Ureter (tissue), 1 donor: ENCODE data around the gene BRD4. TPM values are rescaled to one million over a fixed set of nuclear protein-coding genes. Genes with fewer than 3 reads are reported as not detected.

ENCODE experiments used
- DNase-seq: peaks from one replicate; pipeline ENCODE4 v3.0.0-alpha.2; 2020; ENCODE audit warnings: low spot score
- total RNA-seq: library from RNA; stranded (reverse); gene quantifications from one replicate; pipeline ENCODE4 v1.2.4, GENCODE V29; 2023
- donor health status: DM: yes; HTN: yes; CAD: no.

BRD4 gene
- total RNA-seq, 1 donor from 2014 or later: 134 TPM

GRCh38 chr19:15290166-15290565 lies 42.2 kb downstream of the BRD4 start:
- DNase-seq: no peak

DNA sequence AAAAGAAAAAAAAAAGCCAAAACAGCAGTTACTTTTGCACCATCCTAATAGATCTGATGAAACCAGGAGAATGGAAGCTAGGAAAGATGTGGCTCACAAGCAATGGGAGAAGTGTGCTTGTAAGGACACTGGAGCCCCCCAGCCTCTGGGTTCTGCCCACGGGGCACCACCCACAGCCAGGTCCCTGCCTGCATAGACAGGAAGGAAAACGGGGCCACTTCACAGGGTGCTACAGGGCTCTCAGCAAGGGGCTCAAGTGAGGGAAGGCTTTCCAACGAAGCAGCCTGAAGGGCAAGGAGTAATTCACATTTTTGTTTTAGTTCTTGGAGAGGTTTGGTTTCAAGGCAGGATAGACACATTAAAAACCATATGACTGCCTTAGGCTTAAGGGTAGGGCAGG lies 42.7 kb downstream of the BRD4 start:
- no peak for DNase-seq

GRCh38 chr19:15288146-15288963 lies 44.0 kb downstream of the BRD4 start:
- no peak for DNase-seq

- no peak for DNase-seq
Measured at GRCh38 chr19:15287496-15287895, 44.8 kb downstream of the BRD4 start.

GRCh38 chr19:15286688-15287365 lies 45.5 kb downstream of the BRD4 start:
- no peak for DNase-seq

DNA sequence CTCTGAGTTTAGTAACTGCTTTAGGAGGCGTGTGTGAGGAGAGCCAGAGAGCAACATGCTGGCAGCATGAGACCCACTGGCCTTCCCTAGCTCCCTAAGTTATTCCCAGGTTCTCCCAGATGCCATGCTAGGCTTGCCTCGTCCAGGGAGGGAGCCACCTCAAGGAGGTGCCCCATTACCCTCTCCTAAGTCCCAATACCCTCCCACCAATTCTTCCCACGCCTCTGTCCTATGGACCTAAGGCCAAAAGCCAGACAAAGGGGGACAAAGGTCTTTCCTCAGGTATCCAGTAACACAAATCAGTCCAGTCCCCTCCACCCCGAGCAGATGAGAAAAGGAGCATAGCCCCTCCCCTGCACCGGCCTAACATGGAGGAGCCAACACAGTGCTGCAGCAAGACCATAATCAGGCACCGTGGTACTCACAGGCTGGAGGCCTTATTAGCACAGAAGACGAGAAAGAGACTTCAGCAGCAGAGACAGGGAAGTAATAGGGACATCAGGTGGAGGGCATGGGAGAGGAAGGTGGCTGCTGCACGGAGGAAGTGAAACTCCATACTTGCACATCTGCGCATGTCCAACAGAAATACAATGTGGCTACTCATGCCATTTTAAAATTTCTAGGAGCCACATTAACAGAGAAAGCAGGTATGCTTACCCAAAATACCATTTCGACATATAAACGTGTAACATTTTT lies 46.3 kb downstream of the BRD4 start:
- no peak for DNase-seq

- DNase-seq: no peak
Measured at GRCh38 chr19:15284896-15285295, 47.4 kb downstream of the BRD4 start.

DNA sequence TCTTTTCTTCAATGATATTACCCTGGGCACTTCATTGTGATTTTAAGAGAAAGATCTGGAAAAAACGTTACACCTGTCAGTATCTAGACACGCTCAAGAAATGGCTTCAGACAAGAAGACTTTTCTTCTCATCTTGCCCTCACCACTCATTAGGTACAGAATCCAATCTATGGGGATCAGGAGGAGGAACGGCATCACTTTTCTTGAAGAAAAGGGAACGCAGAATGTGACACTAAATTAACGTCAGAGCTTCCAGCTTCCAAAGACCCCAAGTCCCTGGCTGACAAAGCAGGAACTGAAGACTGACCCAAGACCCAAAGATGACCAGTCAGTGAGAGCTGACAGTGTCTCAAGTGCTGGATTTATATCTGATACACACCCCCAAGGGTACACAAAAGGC lies 48.2 kb downstream of the BRD4 start:
- no peak for DNase-seq

GRCh38 chr19:15283141-15283883 lies 49.0 kb downstream of the BRD4 start:
- no peak for DNase-seq

- DNase-seq: no peak
Measured at GRCh38 chr19:15282311-15282705, 50.0 kb downstream of the BRD4 start.

GRCh38 chr19:15280915-15281683 lies 51.2 kb downstream of the BRD4 start:
- peak; percentile 81 for DNase-seq

GRCh38 chr19:15280048-15280725 lies 52.2 kb downstream of the BRD4 start:
- DNase-seq: no peak

DNA sequence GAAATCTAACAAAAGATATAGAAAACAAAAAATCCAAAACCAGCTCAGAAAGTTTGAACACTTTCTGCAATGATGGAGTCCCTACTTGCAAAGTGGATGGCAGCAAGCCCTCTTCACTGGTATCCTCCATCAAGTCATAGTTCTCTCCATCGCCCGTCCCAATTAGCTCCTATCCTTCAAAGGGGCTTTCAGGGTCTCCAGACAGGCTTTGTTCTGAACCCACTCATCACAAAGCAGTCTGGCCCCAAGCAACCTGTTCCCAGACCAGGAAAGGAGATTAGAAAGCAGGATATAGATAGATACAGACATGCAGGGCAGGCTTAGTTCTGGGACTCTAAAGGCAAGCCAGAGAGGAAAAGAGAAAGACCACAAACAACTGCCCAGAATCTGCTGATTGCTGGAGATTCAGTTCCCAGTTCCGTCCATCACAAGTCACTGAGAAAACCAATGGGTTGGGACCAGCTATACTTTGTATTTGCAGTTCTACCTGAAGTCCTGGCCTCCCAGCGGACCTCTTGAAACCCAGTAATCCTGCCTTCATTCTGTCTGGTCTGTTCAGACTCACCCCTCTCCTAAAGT lies 52.9 kb downstream of the BRD4 start:
- DNase-seq: no peak

GRCh38 chr19:15276620-15277215 lies 55.6 kb downstream of the BRD4 start:
- DNase-seq: no peak

DNA sequence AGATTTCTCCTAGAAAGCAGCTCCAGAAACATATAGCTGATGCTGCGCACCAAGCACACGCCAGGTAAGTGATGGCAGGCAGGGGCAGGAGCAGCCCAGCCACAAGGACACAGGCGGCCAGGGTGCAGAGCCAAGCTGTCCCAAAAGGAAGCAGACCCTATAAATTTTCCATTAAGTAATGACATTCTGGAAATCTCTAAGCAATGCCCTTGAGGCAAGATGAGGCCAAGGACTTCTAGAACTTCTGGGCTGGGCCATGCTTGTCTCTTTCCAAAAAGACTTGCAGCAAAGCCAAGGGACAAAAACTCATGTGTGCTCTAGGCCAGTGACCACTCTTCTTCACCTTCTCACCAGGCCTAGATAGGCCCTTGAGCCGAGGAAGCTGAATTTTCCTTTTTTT lies 57.9 kb downstream of the BRD4 start:
- no peak for DNase-seq

DNA sequence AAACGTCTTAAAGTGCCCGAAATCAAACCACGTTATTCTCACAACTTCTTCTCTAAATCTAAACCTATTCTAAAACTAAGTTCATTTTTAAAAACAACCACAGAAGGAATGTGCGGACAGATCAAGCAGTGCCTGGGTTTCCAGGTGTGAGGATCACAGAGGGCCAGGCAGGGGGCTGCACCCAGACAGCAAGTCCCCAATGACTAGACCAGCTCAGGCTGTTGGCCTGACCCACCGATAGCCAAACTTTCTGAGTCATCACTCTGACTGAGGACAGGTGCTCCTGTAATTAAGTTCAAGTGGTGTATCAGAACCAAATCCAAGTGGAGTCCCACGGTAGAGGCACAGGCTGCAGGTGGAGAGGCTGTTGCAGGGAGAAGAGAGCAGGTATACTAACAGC lies 62.5 kb downstream of the BRD4 start:
- DNase-seq: no peak

GRCh38 chr19:15268928-15269253 lies 63.4 kb downstream of the BRD4 start:
- DNase-seq: no peak

GRCh38 chr19:15268192-15268927 lies 64.0 kb downstream of the BRD4 start:
- no peak for DNase-seq

DNA sequence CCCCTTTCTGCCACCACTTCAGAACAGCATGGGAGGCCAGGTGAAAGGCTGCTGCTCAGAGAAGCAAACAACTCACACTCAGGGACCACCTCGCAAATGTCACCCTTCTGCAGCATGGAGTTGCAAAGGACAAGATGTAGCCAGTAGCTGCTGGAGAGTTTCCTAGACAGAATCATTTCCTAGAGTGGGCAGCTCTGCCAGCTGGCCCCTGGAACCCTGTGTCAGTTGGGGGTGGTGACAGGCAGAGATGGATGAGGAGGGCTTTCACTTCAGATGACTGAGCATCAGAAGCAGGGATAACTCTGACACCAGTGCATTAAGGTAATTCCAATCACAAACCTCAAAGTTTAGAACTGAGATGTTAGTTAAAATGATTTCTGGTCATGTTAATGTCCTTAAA lies 65.7 kb downstream of the BRD4 start:
- no peak for DNase-seq
